ENCODE results near the gene PDE6A.

DNA sequence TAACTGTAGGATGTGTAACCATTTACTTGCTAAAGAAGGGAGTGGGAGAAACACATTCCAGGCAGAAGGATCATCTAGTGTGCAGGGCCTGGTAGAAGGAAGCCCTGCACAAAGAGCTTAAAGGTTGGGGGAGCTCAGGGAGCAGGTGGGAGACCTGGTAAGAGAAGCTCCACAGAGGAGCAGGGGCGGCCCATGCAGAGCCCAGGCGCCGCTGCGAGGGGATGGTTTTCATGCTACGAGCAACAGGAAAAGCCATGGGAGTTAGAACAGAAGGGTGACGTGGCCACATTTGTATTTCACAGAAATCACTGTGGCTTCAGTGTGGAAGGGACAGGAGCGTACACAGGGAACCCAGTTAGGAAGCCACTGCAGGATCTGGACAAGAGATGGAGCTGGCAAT, 73.1 kb downstream of the PDE6A start:
- no peak for TF ChIP-seq CTCF (conservative IDR thresholded peaks at IDR 0.05)
- TF ChIP-seq EZH2 (IDR thresholded peaks at IDR 0.05; ENCODE audit: low read depth): no peak
